Smooth muscle cell of the umbilical artery (primary cell): ENCODE data around the gene GRIA4. TPM values are rescaled to one million over a fixed set of nuclear protein-coding genes. Genes with fewer than 3 reads are reported as not detected.

Experiments
- total RNA-seq: library from RNA; depleted of rRNA; stranded (reverse); fragments of >200 nt; gene quantifications from 2 replicates; pipeline ENCODE4 v1.2.3, GENCODE V29; 2014

The GRIA4 gene
- total RNA-seq = not detected in 2 replicates

DNA sequence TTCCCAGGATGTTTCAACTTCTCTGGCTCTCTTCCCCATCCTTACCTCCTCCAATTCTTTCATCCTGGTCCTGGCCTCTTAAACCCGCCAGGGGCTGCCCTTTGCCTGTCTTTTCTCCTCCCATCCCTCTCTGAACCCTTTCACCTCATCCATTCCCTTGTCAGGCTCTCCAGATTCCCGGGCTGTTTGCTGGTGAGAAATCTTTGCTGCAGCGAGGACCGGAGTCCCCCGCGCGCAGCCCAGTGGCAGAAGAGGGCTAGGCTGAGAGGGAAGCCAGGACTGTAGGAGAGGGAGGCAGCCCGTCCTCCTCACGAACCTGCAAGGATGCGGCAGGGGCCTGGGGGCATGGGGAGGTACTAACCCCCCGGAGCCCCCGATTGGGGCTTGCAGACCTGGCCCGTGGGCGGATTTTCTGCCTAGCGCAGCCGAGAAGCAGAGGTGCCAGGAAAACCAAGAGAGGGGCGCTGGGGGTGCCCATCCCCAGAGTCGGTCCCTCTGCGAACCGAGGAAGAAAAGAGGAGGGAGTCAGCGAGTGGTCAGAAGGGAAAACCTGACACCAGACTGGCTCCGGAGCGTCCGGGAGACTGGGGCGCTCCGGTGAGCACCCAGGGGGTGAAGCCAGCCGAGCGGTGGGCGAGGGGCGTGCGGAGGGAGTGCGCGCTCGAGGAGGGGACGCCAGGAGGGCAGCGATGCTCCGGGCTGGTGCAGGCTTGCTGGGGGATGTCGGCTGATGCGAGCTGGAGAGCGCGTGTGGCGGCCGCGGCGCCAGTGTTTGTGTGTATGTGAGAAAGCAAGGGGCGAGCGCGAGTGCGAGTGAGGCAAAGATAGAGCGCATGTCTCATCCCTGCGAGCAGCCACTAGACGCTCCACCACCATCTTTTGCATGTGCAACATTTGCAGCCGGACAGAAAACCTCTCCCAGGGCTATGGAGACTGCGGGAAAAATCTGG, at the start of gene GRIA4:
Gene GRIA4, plus strand, starts transcription at position 242 of the 950 bp plus-strand sequence. CDS start 925 bp downstream, outside the sequence.

DNA sequence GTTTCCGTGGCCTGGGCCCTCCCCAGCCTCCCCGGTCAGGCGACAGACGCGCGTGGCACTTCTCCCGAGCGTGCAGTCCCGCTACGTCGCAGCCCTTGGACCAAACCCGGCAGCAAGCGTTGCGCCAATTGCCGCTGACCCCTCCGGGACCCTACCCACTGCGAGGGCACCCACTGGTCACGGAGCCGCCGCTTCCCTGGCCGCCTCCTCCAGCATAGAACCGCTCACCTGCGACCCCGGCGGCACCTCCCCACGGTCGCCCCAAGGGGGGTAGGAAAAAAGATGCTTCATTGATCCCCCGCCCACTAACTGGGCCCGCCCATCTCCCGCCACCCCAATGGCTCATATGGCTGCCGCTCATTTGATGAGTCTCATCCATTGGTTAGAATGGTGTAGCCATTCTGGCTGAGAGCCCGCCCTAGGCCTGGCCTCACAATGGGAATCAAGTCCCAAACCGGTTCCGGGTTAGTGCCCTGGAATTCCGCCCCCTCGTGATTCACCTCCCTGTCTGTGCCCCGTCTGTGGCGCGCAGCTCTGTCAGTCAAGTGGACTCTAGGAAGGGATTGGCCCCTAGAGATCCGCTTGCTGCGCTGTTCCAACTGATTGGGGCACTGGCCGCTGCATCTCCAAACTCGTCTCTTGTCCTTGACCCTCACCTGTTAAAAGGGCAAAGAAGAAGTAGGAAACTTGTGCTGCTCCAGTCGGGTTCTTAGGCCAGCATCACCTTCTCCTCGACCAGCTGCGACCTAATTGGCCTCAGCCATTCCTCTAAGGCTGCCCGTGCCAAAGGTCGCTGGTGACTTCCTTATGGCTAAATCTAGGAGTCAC, 412.3 kb downstream of the GRIA4 start, which contains the start of gene MSANTD4:
Gene MSANTD4, minus strand, starts transcription at position 274 of the 828 bp plus-strand sequence. CDS start 11,323 bp downstream, outside the sequence.

